H9 (cell line): ENCODE measurements around the gene ARF1. TPM values are rescaled to one million over a fixed set of nuclear protein-coding genes. Genes with fewer than 3 reads are reported as not detected.
A peak's percentile ranks its signal among the peaks of the same experiment; 100 is the strongest.

Source experiments
- DNase-seq: peaks from one replicate; pipeline ENCODE4 v3.0.0-alpha.2; 2017
- H2AFZ ChIP-seq: one replicate; pipeline ENCODE4 v1.6.1; 2013; ENCODE audit warnings: mild to moderate bottlenecking, low read length, control low read depth, moderate library complexity
- H2AK5ac ChIP-seq: 2 replicates; pipeline ENCODE4 v1.6.1; 2013; ENCODE audit warnings: low read length, control low read depth, mixed read lengths; ENCODE audit not compliant: insufficient read length
- H2BK120ac ChIP-seq: one replicate; pipeline ENCODE4 v1.6.1; 2013; ENCODE audit warnings: low read depth, mild to moderate bottlenecking, low read length, control low read depth, inconsistent platforms; ENCODE audit not compliant: poor library complexity, severe bottlenecking
- H2BK12ac ChIP-seq: 2 replicates; pipeline ENCODE4 v1.6.1; 2013; ENCODE audit warnings: low read length, control low read depth, mixed read lengths, low read depth; ENCODE audit not compliant: insufficient read length
- H2BK15ac ChIP-seq: 2 replicates; pipeline ENCODE4 v1.6.1; 2013; ENCODE audit warnings: low read depth, low read length, control low read depth
- H2BK20ac ChIP-seq: one replicate; pipeline ENCODE4 v1.6.1; 2013; ENCODE audit warnings: low read depth, mild to moderate bottlenecking, low read length, control low read depth, inconsistent platforms; ENCODE audit not compliant: poor library complexity, severe bottlenecking
- H2BK5ac ChIP-seq: 2 replicates; pipeline ENCODE4 v1.6.1; 2013; ENCODE audit warnings: low read length, control low read depth, mixed read lengths; ENCODE audit not compliant: insufficient read length
- H3K14ac ChIP-seq: 2 replicates; pipeline ENCODE4 v1.6.1; 2013; ENCODE audit warnings: low read length, control low read depth; ENCODE audit not compliant: insufficient read depth
- H3K18ac ChIP-seq: 2 replicates; pipeline ENCODE4 v1.6.1; 2013; ENCODE audit warnings: low read depth, mild to moderate bottlenecking, mixed read lengths, low read length, control low read depth; ENCODE audit not compliant: insufficient read length
- H3K23ac ChIP-seq: 2 replicates; pipeline ENCODE4 v1.6.1; 2013; ENCODE audit warnings: low read length, control low read depth, mixed read lengths, low read depth; ENCODE audit not compliant: insufficient read length
- H3K23me2 ChIP-seq: 2 replicates; pipeline ENCODE4 v1.6.1; 2013; ENCODE audit warnings: low read depth, mild to moderate bottlenecking, mixed read lengths, low read length, control low read depth; ENCODE audit not compliant: insufficient read length, poor library complexity, severe bottlenecking
- H3K27ac ChIP-seq: 2 replicates; pipeline ENCODE4 v1.5.1; 2013; ENCODE audit warnings: low read length, control low read depth, mixed read lengths, low read depth; ENCODE audit not compliant: insufficient read length
- H3K27me3 ChIP-seq: 2 replicates; pipeline ENCODE4 v1.6.1; 2013; ENCODE audit warnings: low read length, control low read depth, inconsistent platforms; ENCODE audit not compliant: insufficient read depth
- H3K4ac ChIP-seq: 2 replicates; pipeline ENCODE4 v1.6.1; 2013; ENCODE audit warnings: low read depth, mild to moderate bottlenecking, control low read depth, inconsistent platforms, low read length, moderate library complexity
- H3K4me1 ChIP-seq: 2 replicates; pipeline ENCODE4 v1.6.1; 2013; ENCODE audit warnings: low read length, control low read depth, inconsistent platforms; ENCODE audit not compliant: insufficient read depth
- H3K4me2 ChIP-seq: 2 replicates; pipeline ENCODE4 v1.6.1; 2013; ENCODE audit warnings: low read length, control low read depth, mixed read lengths; ENCODE audit not compliant: insufficient read length, insufficient read depth
- H3K56ac ChIP-seq: 2 replicates; pipeline ENCODE4 v1.6.1; 2013; ENCODE audit warnings: low read depth, mild to moderate bottlenecking, mixed read lengths, low read length, control low read depth; ENCODE audit not compliant: insufficient read length
- H3K79me1 ChIP-seq: 2 replicates; pipeline ENCODE4 v1.6.1; 2013; ENCODE audit warnings: low read depth, mild to moderate bottlenecking, moderate library complexity, low read length, control low read depth, inconsistent platforms; ENCODE audit not compliant: insufficient read depth, poor library complexity, severe bottlenecking
- H3K79me2 ChIP-seq: 2 replicates; pipeline ENCODE4 v1.6.1; 2013; ENCODE audit warnings: low read length, control low read depth, inconsistent platforms; ENCODE audit not compliant: insufficient read depth
- H3K9ac ChIP-seq: 2 replicates; pipeline ENCODE4 v1.6.1; 2013; ENCODE audit warnings: low read length, control low read depth, mixed read lengths; ENCODE audit not compliant: insufficient read length; ENCODE audit errors: extremely low read depth
- H3K9me3 ChIP-seq: one replicate; pipeline ENCODE4 v1.6.1; 2013; ENCODE audit warnings: low read depth, low read length, inconsistent platforms; ENCODE audit not compliant: control insufficient read depth
- H3T11ph ChIP-seq: one replicate; pipeline ENCODE4 v1.6.1; 2013; ENCODE audit warnings: mild to moderate bottlenecking, low read length, control low read depth, inconsistent platforms
- H4K20me1 ChIP-seq: one replicate; pipeline ENCODE4 v1.6.1; 2013; ENCODE audit not compliant: control insufficient read depth, insufficient read length, insufficient read depth
- H4K5ac ChIP-seq: 2 replicates; pipeline ENCODE4 v1.6.1; 2013; ENCODE audit warnings: low read depth, mild to moderate bottlenecking, mixed read lengths, low read length, control low read depth; ENCODE audit not compliant: insufficient read length
- H4K8ac ChIP-seq: replicated peaks from 2 replicates; pipeline ENCODE4 v1.6.1; 2013; ENCODE audit warnings: low read length, control low read depth, mixed read lengths, low read depth; ENCODE audit not compliant: insufficient read length
- H4K91ac ChIP-seq: 2 replicates; pipeline ENCODE4 v1.6.1; 2013; ENCODE audit warnings: low read depth, mild to moderate bottlenecking, moderate library complexity, mixed read lengths, low read length, control low read depth; ENCODE audit not compliant: insufficient read length
- H3K27ac Mint-ChIP-seq, 3 experiments: 2 replicates in 2 of 3; 3 replicates in 1 of 3; pipeline ENCODE4 v1.8.0; 2020 to 2021; ENCODE audit warnings: mixed read lengths in 3 of 3, mild to moderate bottlenecking in 1 of 3, moderate library complexity in 1 of 3
- H3K27me3 Mint-ChIP-seq: 2 replicates; pipeline ENCODE4 v1.8.0; 2021; ENCODE audit warnings: low read depth, mild to moderate bottlenecking, moderate library complexity, mixed read lengths
- H3K36me3 Mint-ChIP-seq, 3 experiments: 2 replicates in 2 of 3; 3 replicates in 1 of 3; pipeline ENCODE4 v1.8.0; 2020 to 2021; ENCODE audit warnings: low read depth in 3 of 3, mixed read lengths in 3 of 3; ENCODE audit not compliant: insufficient read depth in 1 of 3
- H3K4me1 Mint-ChIP-seq, 2 experiments: 2 replicates each; pipeline ENCODE4 v1.8.0; 2020; ENCODE audit warnings: mixed read lengths in 2 of 2
- H3K4me3 Mint-ChIP-seq, 2 experiments: 2 replicates in 1 of 2; 3 replicates in 1 of 2; pipeline ENCODE4 v1.8.0; 2020 to 2021; ENCODE audit warnings: mild to moderate bottlenecking in 2 of 2, mixed read lengths in 2 of 2, moderate library complexity in 1 of 2
- H3K9me3 Mint-ChIP-seq, 2 experiments: 2 replicates in 1 of 2; 3 replicates in 1 of 2; pipeline ENCODE4 v1.8.0; 2020; ENCODE audit warnings: mild to moderate bottlenecking in 2 of 2, mixed read lengths in 2 of 2, moderate library complexity in 1 of 2
- WGBS: extraction: QIAGEN DNeasy Blood & Tissue Kit; methylation state at CpG from one replicate; pipeline ENCODE4 v1.1.7; 2013; ENCODE audit warnings: missing lambda C conversion rate, low lambda C conversion rate, mixed read lengths; ENCODE audit not compliant: insufficient read length; ENCODE audit errors: extremely low coverage; 5-methylcytosine and 5-hydroxymethylcytosine counted together
- total RNA-seq: library from RNA; stranded (reverse); gene quantifications from 2 replicates; pipeline ENCODE4 v1.2.1, GENCODE V29; 2021
- TF ChIP-seq, protein P1 (sequence below): fragments of 200-600 bp; sonication (generic); conservative IDR thresholded peaks from 3 replicates; pipeline ENCODE4 v1.8.0; 2021; ENCODE audit warnings: antibody characterized with exemption, mild to moderate bottlenecking

ARF1 gene
- total RNA-seq, 1 experiment from 2014 or later = 258 TPM

DNA sequence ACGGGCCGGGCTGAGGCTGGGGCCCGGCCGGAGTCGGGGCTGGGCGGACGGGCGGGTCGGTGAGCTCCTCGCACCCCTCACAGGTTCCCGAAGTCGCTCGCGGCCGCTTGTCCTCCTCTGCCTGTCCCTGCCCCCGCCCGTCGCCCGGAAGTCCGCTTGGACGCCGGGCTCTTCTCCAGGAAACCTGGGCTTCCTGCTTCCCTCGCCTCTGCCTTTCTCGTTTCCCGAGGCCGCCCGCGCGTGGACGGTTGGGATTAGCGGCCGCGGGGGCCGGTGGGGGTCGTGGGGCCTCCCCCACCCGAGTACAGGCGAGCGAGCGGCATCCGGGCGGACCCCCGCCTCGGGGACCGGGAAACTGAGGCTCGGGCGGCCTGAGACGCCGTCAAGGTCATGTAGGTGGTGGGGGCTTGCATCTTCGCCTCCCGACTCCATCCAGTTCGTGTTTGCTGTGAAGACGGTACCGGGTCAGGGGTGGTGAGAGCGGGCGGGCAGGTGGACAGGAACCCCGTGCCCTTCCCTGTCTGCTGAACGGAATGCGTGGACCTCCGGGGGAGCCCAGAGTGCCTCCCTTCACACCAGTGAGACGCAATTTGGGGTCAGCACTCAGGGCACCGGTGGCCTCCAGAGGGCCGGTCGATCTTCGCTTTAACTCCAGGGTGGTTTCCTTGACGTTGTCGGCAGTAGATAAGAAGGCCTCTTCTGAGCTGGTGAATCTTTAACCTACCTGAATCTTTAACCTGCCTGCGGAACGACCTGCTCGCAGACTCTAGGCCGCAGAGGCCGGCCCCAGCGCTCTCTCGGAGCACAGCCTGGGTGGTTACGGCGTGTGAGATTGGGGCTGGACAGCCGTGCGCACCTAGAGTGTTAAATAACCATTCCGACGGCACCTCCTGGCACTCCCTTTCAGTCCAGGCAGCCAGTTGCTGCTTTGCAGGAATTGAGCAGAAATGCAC lies 686 bp downstream of the ARF1 start:
- Mint-ChIP-seq H3K27me3 (peaks cover 27% of the 10 kb centered on the region), H3K4me3 (peak overlapping the region; percentile 97 to 99), H3K27ac (peak overlapping the region; percentile 87 to 99 (median 98); a peak in 6 of 7 replicates), H3K4me1 (peaks cover 42 to 52% of the 10 kb centered on the region in 2 experiments), H3K9me3 (0 out of 5 replicates have a peak, but pooled peaks cover 0 to 3% of the 10 kb centered on the region in 2 experiments), H3K36me3 (peaks cover 5 to 19% (median 15%) of the 10 kb centered on the region in 3 experiments)
- no peak for DNase-seq
- H3K27me3 ChIP-seq = peaks cover under 1% of the 10 kb centered on the region; the same call in 1 of the 2 replicates
- no CpG with 5 or more reads among the region's 79 CpGs for WGBS
- no peak overlapping the region for H3K23ac ChIP-seq
- no peak overlapping the region for H2BK5ac ChIP-seq
- peaks cover 10% of the 10 kb centered on the region for H3K23me2 ChIP-seq
- H3K56ac ChIP-seq = no peak overlapping the region
- no peak overlapping the region for H2BK15ac ChIP-seq
- no peak overlapping the region for H3K27ac ChIP-seq
- H3K14ac ChIP-seq = peak overlapping the region; percentile 97
- H4K20me1 ChIP-seq = peaks cover 3% of the 10 kb centered on the region
- no peaks in the 10 kb centered on the region for H3K9me3 ChIP-seq
- peak overlapping the region; percentile 55 for H3K18ac ChIP-seq
- TF ChIP-seq, protein P1, sequence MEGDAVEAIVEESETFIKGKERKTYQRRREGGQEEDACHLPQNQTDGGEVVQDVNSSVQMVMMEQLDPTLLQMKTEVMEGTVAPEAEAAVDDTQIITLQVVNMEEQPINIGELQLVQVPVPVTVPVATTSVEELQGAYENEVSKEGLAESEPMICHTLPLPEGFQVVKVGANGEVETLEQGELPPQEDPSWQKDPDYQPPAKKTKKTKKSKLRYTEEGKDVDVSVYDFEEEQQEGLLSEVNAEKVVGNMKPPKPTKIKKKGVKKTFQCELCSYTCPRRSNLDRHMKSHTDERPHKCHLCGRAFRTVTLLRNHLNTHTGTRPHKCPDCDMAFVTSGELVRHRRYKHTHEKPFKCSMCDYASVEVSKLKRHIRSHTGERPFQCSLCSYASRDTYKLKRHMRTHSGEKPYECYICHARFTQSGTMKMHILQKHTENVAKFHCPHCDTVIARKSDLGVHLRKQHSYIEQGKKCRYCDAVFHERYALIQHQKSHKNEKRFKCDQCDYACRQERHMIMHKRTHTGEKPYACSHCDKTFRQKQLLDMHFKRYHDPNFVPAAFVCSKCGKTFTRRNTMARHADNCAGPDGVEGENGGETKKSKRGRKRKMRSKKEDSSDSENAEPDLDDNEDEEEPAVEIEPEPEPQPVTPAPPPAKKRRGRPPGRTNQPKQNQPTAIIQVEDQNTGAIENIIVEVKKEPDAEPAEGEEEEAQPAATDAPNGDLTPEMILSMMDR = no peak
- peaks cover 50% of the 10 kb centered on the region for H3K79me2 ChIP-seq
- H2BK12ac ChIP-seq = no peak overlapping the region
- peak overlapping the region; percentile 95 for H3K9ac ChIP-seq
- peak overlapping the region; percentile 28 for H2BK120ac ChIP-seq
- no peak overlapping the region for H4K8ac ChIP-seq
- H2AK5ac ChIP-seq = no peak overlapping the region
- no peak overlapping the region for H2BK20ac ChIP-seq
- peaks cover 17% of the 10 kb centered on the region for H3K79me1 ChIP-seq
- H3K4me1 ChIP-seq = peaks cover 6% of the 10 kb centered on the region
- no peak overlapping the region for H2AFZ ChIP-seq
- no peak overlapping the region for H4K5ac ChIP-seq
- H3K4ac ChIP-seq = peak overlapping the region; percentile 63
- peak overlapping the region; percentile 90 for H3K4me2 ChIP-seq
- H3T11ph ChIP-seq = no peak overlapping the region
- H4K91ac ChIP-seq = peak overlapping the region; percentile 97
